Measurements from ENCODE around the gene CBLB.

- TF ChIP-seq EP300 (IDR thresholded peaks at IDR 0.05) (no peak), CTCF (IDR thresholded peaks at IDR 0.05) (no peak), POLR2A (IDR thresholded peaks at IDR 0.05) (no peak)
Observed at GRCh38 chr3:105867712-105868430, 941 bp downstream of the CBLB start.

All from tibial nerve (tissue), 4 donors.